Tibial nerve (tissue), 4 donors: ENCODE measurements around the gene NEGR1. TPM values are rescaled to one million over a fixed set of nuclear protein-coding genes. Genes with fewer than 3 reads are reported as not detected.

Experiments
- DNase-seq, 2 donors: peaks; one replicate each; pipeline ENCODE4 v3.0.0-alpha.2; 2019; ENCODE audit warnings: low spot score in 2 of 2
- H3K27ac ChIP-seq, 4 donors: fragments of 200-600 bp; sonication (generic) in 3 of 4; one replicate each; pipeline ENCODE4 v1.5.1; 2017 to 2019; ENCODE audit warnings: mild to moderate bottlenecking in 1 of 4
- H3K27me3 ChIP-seq, 2 donors: fragments of 200-600 bp; sonication (generic) in 1 of 2; one replicate each; pipeline versions ENCODE4 v1.5.1 to v1.6.0; 2017 to 2019
- H3K36me3 ChIP-seq, 3 donors: fragments of 200-600 bp; sonication (generic); one replicate each; pipeline ENCODE4 v1.5.1; 2018 to 2019
- H3K4me1 ChIP-seq, 4 donors: fragments of 200-600 bp; sonication (generic) in 3 of 4; one replicate each; pipeline ENCODE4 v1.5.1; 2017 to 2019
- H3K4me3 ChIP-seq, 4 donors: fragments of 200-600 bp; sonication (generic) in 3 of 4; one replicate each; pipeline ENCODE4 v1.5.1; 2017 to 2019; ENCODE audit warnings: mild to moderate bottlenecking in 1 of 4, moderate library complexity in 1 of 4
- H3K9me3 ChIP-seq, 4 donors: fragments of 200-600 bp; sonication (generic) in 3 of 4; one replicate each; pipeline ENCODE4 v1.5.1; 2017 to 2019
- EP300 ChIP-seq, 2 donors: sonication (generic); formaldehyde crosslinking; IDR thresholded peaks; one replicate each; pipeline ENCODE4 v1.6.1; 2017; ENCODE audit warnings: antibody characterized with exemption in 2 of 2, mild to moderate bottlenecking in 1 of 2
- POLR2A ChIP-seq, 2 donors: fragments of 450-650 bp; IDR thresholded peaks; one replicate each; pipeline ENCODE4 v1.6.1; 2017; ENCODE audit warnings: antibody characterized with exemption in 2 of 2, mild to moderate bottlenecking in 2 of 2, moderate library complexity in 2 of 2
- WGBS, 2 donors: methylation state at CpG; one replicate each; pipeline ENCODE4 v1.1.5; 2018; 5-methylcytosine and 5-hydroxymethylcytosine counted together
- total RNA-seq, 4 donors: library from RNA; depleted of rRNA; stranded (reverse); fragments of >200 nt; gene quantifications; one replicate each; pipeline ENCODE4 v1.1.0, GENCODE V29; 2016
- TF ChIP-seq, protein P1 (sequence below), 5 experiments: fragments of 200-600 bp in 3 of 5; fragments of 450-650 bp in 2 of 5; sonication (generic) in 3 of 5; IDR thresholded peaks; one replicate each; pipeline ENCODE4 v1.5.1; 2016 to 2019; ENCODE audit warnings: antibody characterized with exemption in 5 of 5, mild to moderate bottlenecking in 3 of 5, moderate library complexity in 2 of 5

Gene NEGR1
- total RNA-seq, 4 donors from 2014 or later: 46.0 to 58.2 (median 52.4) TPM

DNA sequence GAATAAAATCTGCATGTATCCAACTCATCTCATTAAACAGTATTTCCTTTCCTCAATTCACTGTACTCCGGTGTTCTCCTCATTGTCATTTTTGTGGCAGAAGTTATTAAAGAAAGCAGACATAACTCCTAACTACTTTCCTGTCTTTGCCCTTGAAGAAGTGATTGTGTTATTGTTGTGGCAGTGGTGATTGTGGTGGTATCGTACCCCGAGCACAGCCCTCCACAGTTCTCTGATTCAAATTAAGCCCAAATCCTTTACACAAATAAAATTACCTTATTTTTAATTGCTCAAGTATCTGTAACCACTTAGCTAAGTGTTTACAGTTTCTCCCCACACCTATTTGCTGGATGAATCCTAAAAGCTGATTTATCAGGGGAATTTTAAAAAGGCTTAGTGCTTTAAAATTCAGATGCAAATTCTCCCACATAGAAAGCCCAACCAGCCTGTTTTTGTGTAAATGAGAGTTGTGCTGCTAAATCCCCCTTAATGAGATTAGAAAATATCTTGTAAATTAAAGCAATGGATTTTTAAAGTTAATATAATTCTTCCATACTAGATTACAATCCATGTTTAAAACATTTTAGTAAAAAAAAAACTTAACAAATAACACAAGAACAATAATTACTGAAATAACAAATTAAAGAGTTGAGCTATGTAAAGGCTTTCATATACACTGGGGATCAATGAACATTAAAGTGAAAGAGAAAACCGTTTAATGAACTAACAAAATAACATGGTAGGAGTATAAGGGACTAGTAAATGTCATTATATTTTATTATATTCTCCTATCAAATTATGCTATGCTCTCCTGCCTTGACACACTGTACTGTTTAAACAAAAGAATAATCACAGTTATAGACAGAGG is 259.0 kb downstream of the NEGR1 start:
- Histone ChIP-seq H3K27me3 (no peaks in the 10 kb centered on the region), H3K36me3 (no peaks in the 10 kb centered on the region), H3K27ac (no peak overlapping the region), H3K4me3 (no peak overlapping the region), H3K9me3 (no peaks in the 10 kb centered on the region), H3K4me1 (no peaks in the 10 kb centered on the region)
- WGBS, 2 donors: 53 to 65% methylated on average over 4 of the region's 4 CpGs
- no peak for DNase-seq
- TF ChIP-seq, protein P1, sequence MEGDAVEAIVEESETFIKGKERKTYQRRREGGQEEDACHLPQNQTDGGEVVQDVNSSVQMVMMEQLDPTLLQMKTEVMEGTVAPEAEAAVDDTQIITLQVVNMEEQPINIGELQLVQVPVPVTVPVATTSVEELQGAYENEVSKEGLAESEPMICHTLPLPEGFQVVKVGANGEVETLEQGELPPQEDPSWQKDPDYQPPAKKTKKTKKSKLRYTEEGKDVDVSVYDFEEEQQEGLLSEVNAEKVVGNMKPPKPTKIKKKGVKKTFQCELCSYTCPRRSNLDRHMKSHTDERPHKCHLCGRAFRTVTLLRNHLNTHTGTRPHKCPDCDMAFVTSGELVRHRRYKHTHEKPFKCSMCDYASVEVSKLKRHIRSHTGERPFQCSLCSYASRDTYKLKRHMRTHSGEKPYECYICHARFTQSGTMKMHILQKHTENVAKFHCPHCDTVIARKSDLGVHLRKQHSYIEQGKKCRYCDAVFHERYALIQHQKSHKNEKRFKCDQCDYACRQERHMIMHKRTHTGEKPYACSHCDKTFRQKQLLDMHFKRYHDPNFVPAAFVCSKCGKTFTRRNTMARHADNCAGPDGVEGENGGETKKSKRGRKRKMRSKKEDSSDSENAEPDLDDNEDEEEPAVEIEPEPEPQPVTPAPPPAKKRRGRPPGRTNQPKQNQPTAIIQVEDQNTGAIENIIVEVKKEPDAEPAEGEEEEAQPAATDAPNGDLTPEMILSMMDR (IDR thresholded peaks at IDR 0.05): no peak
- TF ChIP-seq POLR2A (IDR thresholded peaks at IDR 0.05): no peak
- no peak for TF ChIP-seq EP300 (IDR thresholded peaks at IDR 0.05)

DNA sequence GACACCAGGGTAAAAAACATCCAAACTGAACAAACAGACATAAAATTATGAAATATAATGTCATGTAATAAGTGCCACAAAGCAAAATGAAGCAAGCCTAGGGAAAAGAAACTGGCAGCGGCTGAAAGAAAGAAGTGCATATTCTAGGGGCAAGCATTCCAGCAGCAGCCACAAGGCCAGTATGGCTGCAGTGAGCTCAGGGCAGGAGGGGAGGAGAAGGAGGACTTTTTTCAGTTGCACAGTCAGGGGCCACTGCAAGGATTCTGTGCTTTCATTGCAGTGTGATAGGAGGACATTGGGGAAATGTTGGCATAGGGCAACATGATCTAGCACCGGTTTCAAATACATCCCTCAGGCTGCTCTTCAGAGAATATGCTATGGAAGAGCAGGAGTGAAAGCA is 263.8 kb downstream of the NEGR1 start:
- no peak overlapping the region for H3K27ac ChIP-seq
- no peaks in the 10 kb centered on the region for H3K9me3 ChIP-seq
- H3K36me3 ChIP-seq: no peaks in the 10 kb centered on the region
- WGBS, 2 donors: 94 to 96% methylated on average over 2 of the region's 2 CpGs
- no peak for DNase-seq
- H3K4me3 ChIP-seq: no peak overlapping the region
- no peaks in the 10 kb centered on the region for H3K4me1 ChIP-seq
- TF ChIP-seq EP300 (IDR thresholded peaks at IDR 0.05): no peak
- no peak for TF ChIP-seq POLR2A (IDR thresholded peaks at IDR 0.05)
- TF ChIP-seq, protein P1 (IDR thresholded peaks at IDR 0.05): no peak
- no peaks in the 10 kb centered on the region for H3K27me3 ChIP-seq

DNA sequence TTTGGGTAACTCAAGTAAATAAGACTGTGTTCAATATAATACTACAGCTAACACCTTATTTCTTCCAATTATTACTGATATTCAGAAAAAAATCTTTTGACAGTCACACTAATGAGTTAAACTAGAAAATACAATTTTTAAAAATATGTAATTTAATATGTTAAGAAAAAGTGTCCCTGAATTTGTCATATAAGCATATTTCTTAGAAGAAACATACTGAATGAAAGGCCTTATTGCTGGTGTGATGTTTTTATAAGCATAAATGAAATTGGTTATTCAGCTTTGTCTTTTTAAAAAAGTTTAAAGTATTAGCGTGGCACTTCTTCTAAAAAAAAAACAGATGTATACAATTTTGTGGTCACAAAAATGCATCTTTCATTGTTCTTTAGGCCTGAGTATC is 267.3 kb downstream of the NEGR1 start:
- H3K9me3 ChIP-seq: no peaks in the 10 kb centered on the region
- H3K27ac ChIP-seq: no peak overlapping the region
- H3K36me3 ChIP-seq: no peaks in the 10 kb centered on the region
- H3K4me1 ChIP-seq: peaks cover 0 to 10% (median 0%) of the 10 kb centered on the region in 4 donors
- DNase-seq: no peak
- H3K27me3 ChIP-seq: no peaks in the 10 kb centered on the region
- WGBS, 2 donors: 84 to 89% methylated on average over 1 of the region's 1 CpG
- TF ChIP-seq EP300 (IDR thresholded peaks at IDR 0.05): no peak
- TF ChIP-seq, protein P1 (IDR thresholded peaks at IDR 0.05): no peak
- TF ChIP-seq POLR2A (IDR thresholded peaks at IDR 0.05): no peak
- no peak overlapping the region for H3K4me3 ChIP-seq

DNA sequence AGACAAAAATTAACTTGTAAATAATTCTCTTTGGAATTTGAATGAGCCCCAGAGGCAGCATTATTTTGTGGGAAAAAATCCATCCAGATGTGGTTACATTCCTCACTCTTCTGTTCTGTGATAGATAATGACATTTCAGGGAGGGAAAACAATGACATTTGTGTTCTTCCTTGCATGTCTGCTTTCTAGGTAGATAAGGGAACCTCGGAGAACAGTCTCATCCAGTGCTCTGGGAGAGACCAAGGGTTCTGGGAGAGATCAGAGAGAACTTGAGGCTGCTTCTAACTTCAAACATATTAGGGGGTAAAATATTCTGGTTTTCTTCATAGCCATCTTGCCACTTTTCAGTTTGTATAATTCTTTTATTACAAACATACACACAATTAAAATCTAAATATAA is 269.2 kb downstream of the NEGR1 start:
- H3K27me3 ChIP-seq: no peaks in the 10 kb centered on the region
- H3K36me3 ChIP-seq: no peaks in the 10 kb centered on the region
- 16 to 28% methylated on average over 1 of the region's 1 CpG for WGBS, 2 donors
- no peak overlapping the region for H3K27ac ChIP-seq
- no peaks in the 10 kb centered on the region for H3K9me3 ChIP-seq
- H3K4me3 ChIP-seq: no peak overlapping the region
- peaks cover 0 to 13% (median 0%) of the 10 kb centered on the region in 4 donors for H3K4me1 ChIP-seq
- TF ChIP-seq EP300 (IDR thresholded peaks at IDR 0.05) (no peak), POLR2A (IDR thresholded peaks at IDR 0.05) (no peak)
- TF ChIP-seq, protein P1 (IDR thresholded peaks at IDR 0.05): no peak
- no peak for DNase-seq

DNA sequence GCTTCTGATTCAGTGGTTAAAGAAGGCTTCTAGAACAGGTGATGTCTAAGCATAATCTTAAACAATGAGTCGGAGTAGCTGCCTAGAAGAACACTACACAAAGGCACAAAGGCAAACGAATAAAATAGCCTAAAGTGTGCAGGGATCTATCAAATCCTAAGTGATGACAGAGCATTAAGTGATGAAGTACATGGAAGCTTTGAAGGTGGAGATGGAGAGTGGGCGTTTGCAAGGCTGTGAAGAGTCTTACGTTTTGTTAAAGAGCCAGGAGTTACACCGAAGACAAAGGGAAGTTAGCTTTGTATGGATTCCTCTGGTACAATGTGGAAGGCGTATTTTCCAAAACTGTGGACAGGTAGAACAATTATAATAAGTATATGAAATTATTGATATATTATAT is 270.6 kb downstream of the NEGR1 start:
- no peaks in the 10 kb centered on the region for H3K36me3 ChIP-seq
- H3K4me1 ChIP-seq: peaks cover 0 to 23% (median 0%) of the 10 kb centered on the region in 4 donors
- no peak overlapping the region for H3K27ac ChIP-seq
- 91 to 94% methylated on average over 6 of the region's 6 CpGs for WGBS, 2 donors
- DNase-seq: no peak
- H3K9me3 ChIP-seq: no peaks in the 10 kb centered on the region
- no peak overlapping the region for H3K4me3 ChIP-seq
- TF ChIP-seq, protein P1 (IDR thresholded peaks at IDR 0.05): no peak
- TF ChIP-seq EP300 (IDR thresholded peaks at IDR 0.05): no peak
- no peak for TF ChIP-seq POLR2A (IDR thresholded peaks at IDR 0.05)
- no peaks in the 10 kb centered on the region for H3K27me3 ChIP-seq
